HEK293 (cell line): ENCODE results near the gene SRRM4.

Experiments used
- SP7 ChIP-seq: fragments of 450-650 bp; formaldehyde crosslinking; IDR thresholded peaks from 2 replicates; pipeline ENCODE4 v1.5.1; 2016; ENCODE audit warnings: missing biosample characterization, missing genetic modification characterization
- YY1 ChIP-seq: fragments of 450-650 bp; formaldehyde crosslinking; IDR thresholded peaks from 2 replicates; pipeline ENCODE4 v1.5.1; 2018; ENCODE audit warnings: missing biosample characterization, missing genetic modification characterization
- ZNF114 ChIP-seq: fragments of 450-650 bp; formaldehyde crosslinking; IDR thresholded peaks from 2 replicates; pipeline ENCODE4 v1.5.0; 2017; ENCODE audit warnings: missing biosample characterization, missing genetic modification characterization
- ZNF121 ChIP-seq: fragments of 450-650 bp; formaldehyde crosslinking; IDR thresholded peaks from 2 replicates; pipeline ENCODE4 v1.5.1; 2016; ENCODE audit warnings: missing biosample characterization, missing genetic modification characterization
- ZNF16 ChIP-seq: fragments of 450-650 bp; formaldehyde crosslinking; IDR thresholded peaks from 2 replicates; pipeline ENCODE4 v1.5.1; 2016; ENCODE audit warnings: low read depth, missing biosample characterization, missing genetic modification characterization
- ZNF561 ChIP-seq: fragments of 450-650 bp; IDR thresholded peaks from 2 replicates; pipeline ENCODE4 v1.5.1; 2018; ENCODE audit warnings: missing biosample characterization, missing genetic modification characterization, borderline replicate concordance
- ZNF707 ChIP-seq: fragments of 450-650 bp; formaldehyde crosslinking; IDR thresholded peaks from 2 replicates; pipeline ENCODE4 v1.5.1; 2016; ENCODE audit warnings: missing biosample characterization, missing genetic modification characterization
- ZNF768 ChIP-seq: fragments of 450-650 bp; formaldehyde crosslinking; IDR thresholded peaks from 2 replicates; pipeline ENCODE4 v1.5.1; 2018; ENCODE audit warnings: missing biosample characterization, mild to moderate bottlenecking, missing genetic modification characterization
- ZSCAN30 ChIP-seq: fragments of 450-650 bp; IDR thresholded peaks from 2 replicates; pipeline ENCODE4 v1.5.1; 2018; ENCODE audit warnings: missing biosample characterization, mild to moderate bottlenecking, missing genetic modification characterization, moderate library complexity
- TF ChIP-seq, protein P1 (sequence below): fragments of 450-650 bp; formaldehyde crosslinking; IDR thresholded peaks from 2 replicates; pipeline ENCODE4 v1.5.1; 2016; ENCODE audit warnings: missing biosample characterization, missing genetic modification characterization

GRCh38 chr12:119176267-119177055, 195.1 kb downstream of the SRRM4 start:
- no peak for TF ChIP-seq ZNF768
- TF ChIP-seq, protein P1, sequence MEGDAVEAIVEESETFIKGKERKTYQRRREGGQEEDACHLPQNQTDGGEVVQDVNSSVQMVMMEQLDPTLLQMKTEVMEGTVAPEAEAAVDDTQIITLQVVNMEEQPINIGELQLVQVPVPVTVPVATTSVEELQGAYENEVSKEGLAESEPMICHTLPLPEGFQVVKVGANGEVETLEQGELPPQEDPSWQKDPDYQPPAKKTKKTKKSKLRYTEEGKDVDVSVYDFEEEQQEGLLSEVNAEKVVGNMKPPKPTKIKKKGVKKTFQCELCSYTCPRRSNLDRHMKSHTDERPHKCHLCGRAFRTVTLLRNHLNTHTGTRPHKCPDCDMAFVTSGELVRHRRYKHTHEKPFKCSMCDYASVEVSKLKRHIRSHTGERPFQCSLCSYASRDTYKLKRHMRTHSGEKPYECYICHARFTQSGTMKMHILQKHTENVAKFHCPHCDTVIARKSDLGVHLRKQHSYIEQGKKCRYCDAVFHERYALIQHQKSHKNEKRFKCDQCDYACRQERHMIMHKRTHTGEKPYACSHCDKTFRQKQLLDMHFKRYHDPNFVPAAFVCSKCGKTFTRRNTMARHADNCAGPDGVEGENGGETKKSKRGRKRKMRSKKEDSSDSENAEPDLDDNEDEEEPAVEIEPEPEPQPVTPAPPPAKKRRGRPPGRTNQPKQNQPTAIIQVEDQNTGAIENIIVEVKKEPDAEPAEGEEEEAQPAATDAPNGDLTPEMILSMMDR (tag by site-specific recombination): no peak
- no peak for TF ChIP-seq ZNF707
- TF ChIP-seq SP7: peak; percentile 92
- TF ChIP-seq ZNF16 (tag by site-specific recombination): no peak
- TF ChIP-seq ZNF121 (tag by site-specific recombination): no peak
- no peak for TF ChIP-seq ZNF114 (tag by site-specific recombination)
- no peak for TF ChIP-seq ZSCAN30 (tag by site-specific recombination)
- no peak for TF ChIP-seq YY1
- no peak for TF ChIP-seq ZNF561 (tag by site-specific recombination)
